GM10248 (cell line): ENCODE data around the gene ADGRA1.

ENCODE experiments used
- CTCF ChIA-PET: fragments of 300-600 bp; sonication (Branson Sonifier 250); formaldehyde crosslinking; extraction: SDS; loops from one replicate; lab custom pipeline; 2021; ENCODE audit warnings: antibody characterized with exemption; lab: Yijun Ruan, JAX
- POLR2A ChIA-PET: fragments of 350-650 bp; sonication (Branson Sonifier 250); formaldehyde crosslinking; extraction: SDS; loops from one replicate; lab custom pipeline; 2020; ENCODE audit warnings: antibody characterized with exemption; lab: Yijun Ruan, JAX
- DNase-seq: peaks from one replicate; pipeline ENCODE4 v3.0.0; 2012; ENCODE audit errors: extremely low spot score
- TF ChIP-seq, protein P1 (sequence below): IDR thresholded peaks from 2 replicates; pipeline ENCODE4 v1.5.1; 2012; ENCODE audit warnings: mild to moderate bottlenecking, low read depth; ENCODE audit errors: extremely low read depth, missing control alignments, control extremely low read depth

Gene ADGRA1

DNA sequence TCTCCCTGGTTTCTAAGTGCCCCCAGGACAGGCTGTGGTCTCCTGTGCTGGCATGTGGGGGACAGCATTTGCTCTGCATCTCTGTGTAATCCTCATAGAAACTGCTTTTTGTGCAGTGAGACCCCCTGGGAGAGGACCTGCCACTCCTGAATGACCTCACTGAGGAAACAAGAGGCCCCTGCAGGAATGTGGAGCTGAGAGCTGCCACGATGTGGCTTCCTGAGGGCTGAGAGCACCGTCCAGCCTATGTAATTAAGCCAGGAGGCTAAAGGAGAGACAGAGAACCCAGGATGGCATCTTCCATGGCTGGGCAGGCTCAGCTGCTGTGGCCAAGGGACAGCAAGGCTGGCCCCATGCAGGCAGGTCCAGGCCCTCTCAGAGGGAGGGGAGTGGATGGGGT, 32.3 kb upstream of the ADGRA1 start:
- ChIA-PET POLR2A (no interaction called here), CTCF (no interaction called here)
- TF ChIP-seq, protein P1, sequence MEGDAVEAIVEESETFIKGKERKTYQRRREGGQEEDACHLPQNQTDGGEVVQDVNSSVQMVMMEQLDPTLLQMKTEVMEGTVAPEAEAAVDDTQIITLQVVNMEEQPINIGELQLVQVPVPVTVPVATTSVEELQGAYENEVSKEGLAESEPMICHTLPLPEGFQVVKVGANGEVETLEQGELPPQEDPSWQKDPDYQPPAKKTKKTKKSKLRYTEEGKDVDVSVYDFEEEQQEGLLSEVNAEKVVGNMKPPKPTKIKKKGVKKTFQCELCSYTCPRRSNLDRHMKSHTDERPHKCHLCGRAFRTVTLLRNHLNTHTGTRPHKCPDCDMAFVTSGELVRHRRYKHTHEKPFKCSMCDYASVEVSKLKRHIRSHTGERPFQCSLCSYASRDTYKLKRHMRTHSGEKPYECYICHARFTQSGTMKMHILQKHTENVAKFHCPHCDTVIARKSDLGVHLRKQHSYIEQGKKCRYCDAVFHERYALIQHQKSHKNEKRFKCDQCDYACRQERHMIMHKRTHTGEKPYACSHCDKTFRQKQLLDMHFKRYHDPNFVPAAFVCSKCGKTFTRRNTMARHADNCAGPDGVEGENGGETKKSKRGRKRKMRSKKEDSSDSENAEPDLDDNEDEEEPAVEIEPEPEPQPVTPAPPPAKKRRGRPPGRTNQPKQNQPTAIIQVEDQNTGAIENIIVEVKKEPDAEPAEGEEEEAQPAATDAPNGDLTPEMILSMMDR, result no peak
- no peak for DNase-seq

DNA sequence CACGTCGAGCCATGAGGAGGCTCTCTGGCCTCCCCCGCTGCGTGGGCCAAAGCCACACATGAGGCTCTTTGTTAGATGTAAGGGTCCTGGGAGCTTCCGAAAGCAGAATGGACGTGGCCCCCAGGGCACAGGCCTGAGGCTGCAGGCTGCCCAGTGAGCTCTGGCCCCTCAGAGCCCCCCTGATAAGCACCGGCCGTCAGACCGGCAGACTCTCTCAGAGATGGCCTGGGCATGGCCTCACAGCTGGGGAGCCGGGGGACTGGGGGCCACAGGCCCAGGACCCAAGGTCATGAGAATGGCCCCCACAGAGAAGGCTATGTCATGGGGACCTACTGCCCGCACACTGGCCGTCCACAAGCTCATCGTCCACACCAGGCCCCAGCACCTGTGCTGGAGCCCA, 31.7 kb upstream of the ADGRA1 start:
- TF ChIP-seq, protein P1, result no peak
- no peak for DNase-seq
- ChIA-PET CTCF (no interaction called here), POLR2A (no interaction called here)

DNA sequence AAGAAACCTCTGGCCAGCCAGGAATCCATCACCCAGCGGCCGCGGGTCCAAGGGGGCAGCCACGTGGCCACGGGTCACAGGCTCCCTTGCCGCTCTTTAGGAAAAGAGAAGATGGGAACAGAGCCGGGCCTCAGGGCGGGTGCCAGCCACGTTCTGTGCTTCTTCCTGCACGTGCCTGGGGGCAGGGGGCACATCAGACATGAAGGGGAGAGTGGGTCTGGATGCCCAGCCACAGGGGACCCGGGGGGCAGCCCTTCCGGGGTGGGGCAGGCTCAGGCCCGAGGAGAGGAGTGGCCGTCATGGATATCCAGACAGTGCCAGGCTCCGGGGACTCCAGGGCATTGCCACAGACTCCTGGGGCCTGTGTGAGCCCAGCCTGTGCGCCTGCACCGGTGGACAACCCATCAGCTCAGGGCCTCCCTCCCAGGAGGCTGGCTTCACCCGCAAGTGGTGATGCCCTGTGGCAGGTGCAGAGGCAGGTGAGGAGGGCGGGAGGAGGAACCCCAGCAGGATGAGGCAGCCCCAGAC, 31.0 kb upstream of the ADGRA1 start:
- CTCF ChIA-PET, result no interaction called here
- TF ChIP-seq, protein P1, result no peak
- POLR2A ChIA-PET, result no interaction called here
- DNase-seq, result no peak

DNA sequence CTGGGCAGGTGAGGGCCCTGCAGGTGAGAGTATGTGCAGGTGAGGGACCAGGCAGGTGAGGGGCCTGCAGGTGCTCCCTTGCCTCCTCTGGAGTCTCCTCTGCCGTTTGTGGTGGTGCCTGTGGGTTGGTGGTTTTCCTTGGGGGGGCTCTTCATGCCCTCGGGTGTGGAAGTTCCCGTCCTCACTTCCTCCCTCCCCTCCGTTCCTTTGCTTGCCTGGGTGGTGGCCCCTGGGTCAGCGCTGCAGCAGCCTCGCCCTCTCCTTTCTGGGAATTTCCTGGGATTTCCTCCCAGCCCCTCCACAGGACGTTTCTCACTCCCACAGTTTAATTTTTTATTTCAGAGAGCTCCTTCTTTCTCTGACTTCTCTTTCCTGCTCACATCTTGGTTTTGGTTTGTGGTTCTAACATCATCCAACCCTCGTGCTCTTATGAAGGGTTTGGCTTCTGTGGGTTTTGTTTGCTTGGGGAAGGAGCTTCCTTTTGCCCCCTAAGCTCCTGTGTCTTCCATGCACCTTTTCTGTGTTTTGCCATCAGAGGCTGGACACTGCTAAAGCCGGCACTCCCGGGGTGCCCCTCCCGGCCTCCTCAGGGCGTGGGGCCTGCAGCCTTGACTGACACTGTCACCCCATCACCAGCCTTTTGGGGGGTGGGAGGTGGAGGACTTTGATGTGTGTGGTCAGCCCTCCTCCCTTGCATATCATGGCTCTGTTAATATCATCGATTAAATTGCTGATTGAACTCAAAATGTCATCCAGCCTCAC, 29.2 kb upstream of the ADGRA1 start:
- no peak for DNase-seq
- CTCF ChIA-PET, result no interaction called here
- POLR2A ChIA-PET, result no interaction called here
- TF ChIP-seq, protein P1, result no peak

DNA sequence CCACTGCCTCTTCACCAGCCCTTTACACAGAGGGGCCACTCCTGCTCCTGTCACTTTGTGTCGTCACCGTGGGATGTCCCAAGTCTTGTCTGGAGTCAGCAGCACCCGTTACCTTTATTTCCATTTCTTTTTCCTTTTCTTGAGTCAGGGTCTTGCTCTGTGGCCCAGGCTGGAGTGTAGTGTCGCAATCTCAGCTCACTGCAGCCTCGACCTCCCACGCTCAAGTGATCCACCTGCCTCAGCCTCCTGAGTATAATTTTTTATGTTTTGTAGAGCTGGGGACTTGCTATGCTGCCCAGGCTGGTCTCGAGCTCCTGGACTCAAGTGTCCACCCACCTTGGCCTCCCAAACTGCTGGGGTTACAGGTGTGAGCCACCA, 28.6 kb upstream of the ADGRA1 start:
- TF ChIP-seq, protein P1, result no peak
- ChIA-PET CTCF (no interaction called here), POLR2A (no interaction called here)
- DNase-seq, result no peak

DNA sequence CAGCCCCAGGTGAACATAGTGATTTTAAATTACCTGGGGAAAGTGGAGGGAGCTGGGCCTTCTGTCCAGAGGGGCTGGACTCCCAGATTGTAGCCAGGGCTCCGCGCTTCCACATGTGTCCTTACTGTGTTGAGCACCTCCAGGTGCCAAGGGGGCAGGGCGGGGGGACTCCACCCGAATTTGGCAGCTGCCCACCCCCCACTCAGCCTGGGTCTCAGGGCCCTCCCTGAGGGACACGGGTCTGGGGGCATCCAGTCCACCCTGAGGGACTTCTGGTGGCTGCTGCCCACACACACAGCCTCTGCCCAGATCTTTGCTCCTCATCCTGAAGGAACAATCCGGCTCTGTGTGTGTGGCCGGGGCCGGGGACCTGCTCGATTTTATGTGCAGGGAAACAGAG, 28.2 kb upstream of the ADGRA1 start:
- CTCF ChIA-PET, result no interaction called here
- POLR2A ChIA-PET, result no interaction called here
- DNase-seq, result no peak
- TF ChIP-seq, protein P1, result no peak
